Activated CD8-positive, alpha-beta memory T cell treated with anti-CD3 and anti-CD28 coated beads for 36 hours (primary cell): ENCODE data around the gene TRAF7. TPM values are rescaled to one million over a fixed set of nuclear protein-coding genes. Genes with fewer than 3 reads are reported as not detected.
"Not testable (repeated sequence)": the region's sequence is repeated elsewhere in the genome, so short reads cannot be mapped to it uniquely, and the experiment has no call there.

ENCODE experiments used
- CTCF ChIA-PET: fragments of 350-600 bp; sonication (Branson Sonifier 250); formaldehyde crosslinking; loops from one replicate; lab custom pipeline; 2021; ENCODE audit warnings: antibody characterized with exemption; lab: Charles Lee
- POLR2A ChIA-PET: fragments of 350-600 bp; sonication (Branson Sonifier 250); formaldehyde crosslinking; loops from one replicate; lab custom pipeline; 2021; ENCODE audit warnings: antibody characterized with exemption; lab: Charles Lee
- total RNA-seq, 2 experiments: library from RNA; stranded (reverse); gene quantifications; one replicate each; pipeline ENCODE4 v1.2.3, GENCODE V29; 2021

Gene TRAF7
- 100 to 1,000 TPM; 102 to 109 TPM for total RNA-seq

- POLR2A ChIA-PET: interaction anchor here (0.7 to 1.8 kb wide), 21 partner anchors 10 to 430 kb away, joined by 3 to 20 read pairs (median 5); partner anchors contain the start of genes ABCA3, ECI1, MSRB1 and PKD1
- CTCF ChIA-PET: interaction anchor here (0.5 to 6.8 kb wide), 6 partner anchors 9 to 1005 kb away, joined by 3 to 42 read pairs (median 4); no protein-coding TSS in a partner anchor
Measured at GRCh38 chr16:2155091-2155950, at the start of gene TRAF7. Gene TRAF7 (plus strand): TSS chr16:2155782. CDS start chr16:2163921, 8,139 bp downstream.

DNA sequence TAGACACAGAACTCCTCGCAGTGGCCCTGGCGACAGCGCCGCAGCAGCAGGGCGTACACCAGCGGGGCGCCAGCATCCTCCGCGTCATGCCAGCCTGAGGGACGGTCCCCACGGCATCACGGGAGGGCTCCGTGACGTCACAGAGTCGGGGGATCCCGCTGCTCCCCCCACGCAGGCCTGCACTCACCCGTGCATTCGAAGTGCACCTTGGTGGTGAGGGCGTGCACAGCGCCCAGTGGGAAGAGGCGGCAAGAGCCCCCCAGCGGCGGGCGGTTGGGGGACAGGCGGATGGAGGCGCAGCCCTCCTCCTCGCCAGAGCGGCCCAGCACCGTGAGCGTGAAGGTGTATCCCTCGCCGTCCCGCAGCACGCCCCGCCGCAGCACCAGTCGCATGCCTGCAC, 49.4 kb upstream of the TRAF7 start:
- POLR2A ChIA-PET, CTCF ChIA-PET: not testable (repeated sequence)

DNA sequence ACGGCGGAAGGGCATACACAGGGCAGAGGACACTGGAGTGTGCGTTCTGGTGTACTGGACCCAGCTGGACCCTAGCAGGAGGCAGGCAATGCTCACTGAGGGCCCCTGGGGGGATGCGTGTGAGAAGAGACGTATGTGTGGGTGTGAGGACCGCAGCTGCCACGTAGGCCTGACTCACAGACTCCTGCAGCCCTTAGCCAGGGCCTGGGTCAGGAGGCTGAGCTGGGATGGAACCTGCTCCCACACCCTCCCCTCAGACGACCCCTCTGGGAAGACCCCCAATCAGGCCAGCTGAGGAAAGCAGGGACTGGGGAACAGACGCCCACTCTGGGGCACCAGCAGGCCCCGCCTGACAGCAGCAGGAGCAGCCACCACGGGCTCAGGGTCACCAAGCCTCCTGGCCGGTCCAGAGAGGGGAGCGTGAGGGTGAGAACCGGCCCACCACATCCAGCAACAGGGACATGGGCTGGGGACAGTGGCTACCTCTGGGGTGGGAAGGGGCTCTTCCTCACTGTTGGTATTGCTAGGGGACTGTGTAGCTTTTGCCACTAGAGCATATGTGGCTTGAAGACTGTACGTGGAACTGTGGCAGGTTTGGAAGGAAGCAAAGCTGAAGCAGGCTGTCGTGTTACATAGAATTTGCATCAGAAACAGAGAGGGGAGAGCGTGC, 48.3 kb upstream of the TRAF7 start:
- POLR2A ChIA-PET, CTCF ChIA-PET: not testable (repeated sequence)

DNA sequence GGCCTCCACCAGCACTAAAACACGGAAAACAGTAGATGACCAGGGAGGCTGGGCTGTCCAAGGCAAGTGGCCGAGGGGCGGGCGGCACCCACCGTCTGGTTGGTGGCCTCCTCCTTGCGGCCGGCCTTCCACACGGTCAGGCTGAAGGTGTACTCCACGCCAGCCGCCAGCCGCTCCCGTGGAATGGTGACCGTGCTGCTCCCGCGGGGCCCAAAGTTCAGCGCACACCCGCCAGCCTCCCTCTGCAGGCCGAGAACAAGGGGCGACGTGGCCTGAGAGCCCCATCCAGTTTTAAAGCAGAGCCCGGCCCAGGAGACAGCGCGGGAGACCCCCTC, 47.8 kb upstream of the TRAF7 start:
- POLR2A ChIA-PET, CTCF ChIA-PET: not testable (repeated sequence)

DNA sequence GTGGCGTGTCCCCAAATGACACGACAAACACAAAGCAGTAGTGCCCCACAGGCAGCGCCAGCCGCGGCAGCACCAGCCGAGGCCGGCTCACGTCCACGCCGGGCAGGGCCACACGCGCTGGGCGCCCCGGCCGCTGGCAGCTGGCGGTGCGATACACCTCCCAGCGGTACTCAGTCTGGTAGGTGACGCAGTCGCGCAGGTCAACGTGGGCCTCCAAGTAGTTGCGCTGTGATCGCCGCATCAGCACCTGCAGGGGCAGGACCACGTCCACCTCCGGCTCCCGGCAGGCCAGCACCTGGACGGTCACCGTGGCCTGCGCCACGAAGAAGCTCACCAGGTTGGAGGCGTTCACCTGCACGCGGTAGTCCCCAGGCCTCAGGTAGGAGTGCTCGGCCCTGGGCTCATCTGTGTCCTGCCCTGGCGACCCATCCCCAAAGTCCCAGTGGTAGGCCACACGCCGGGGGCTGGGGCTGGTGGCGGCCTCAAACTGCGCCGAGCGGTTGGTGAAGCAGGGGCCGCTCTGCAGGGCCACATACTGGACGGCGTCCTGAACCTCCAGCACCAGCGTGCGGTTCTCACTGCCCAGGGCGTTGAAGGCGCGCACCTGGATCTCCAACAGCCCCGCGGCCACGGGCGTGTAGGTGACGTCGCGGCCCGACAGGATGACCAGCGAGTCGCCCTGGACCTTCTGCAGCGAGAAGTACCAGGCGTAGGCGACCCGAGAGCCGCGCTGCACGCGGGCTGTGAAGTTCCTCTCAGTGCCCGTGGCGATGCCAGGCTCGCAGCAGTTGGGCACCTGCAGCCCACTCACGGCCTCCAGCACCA, 46.9 kb upstream of the TRAF7 start:
- POLR2A ChIA-PET, CTCF ChIA-PET: not testable (repeated sequence)

- CTCF ChIA-PET: not testable (repeated sequence)
Measured at GRCh38 chr16:2109271-2109580, 46.4 kb upstream of the TRAF7 start.

DNA sequence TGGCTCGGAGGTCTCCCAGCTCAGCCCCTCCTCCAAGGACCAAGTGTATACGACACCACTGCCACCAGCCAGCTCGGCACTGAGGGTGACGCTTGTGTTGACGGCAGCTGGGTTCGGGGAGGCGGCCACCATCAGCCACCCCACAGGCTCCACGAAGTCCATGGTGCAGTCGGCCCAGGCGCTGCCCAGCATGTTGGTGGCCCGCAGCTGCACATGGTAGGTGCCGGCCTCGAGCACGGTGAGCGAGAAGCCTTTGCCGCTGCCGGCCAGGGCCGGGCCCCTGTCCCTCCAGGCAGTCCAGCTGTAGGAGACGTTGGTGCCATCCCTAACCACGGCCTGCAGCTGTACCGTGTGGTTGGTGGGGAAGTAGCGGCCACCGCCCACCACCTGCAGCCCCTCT, 45.7 kb upstream of the TRAF7 start:
- CTCF ChIA-PET, POLR2A ChIA-PET: not testable (repeated sequence)

More at GRCh38 chr16:2109271-2109580, 46.4 kb upstream of the TRAF7 start:
- POLR2A ChIA-PET: not testable (repeated sequence)

DNA sequence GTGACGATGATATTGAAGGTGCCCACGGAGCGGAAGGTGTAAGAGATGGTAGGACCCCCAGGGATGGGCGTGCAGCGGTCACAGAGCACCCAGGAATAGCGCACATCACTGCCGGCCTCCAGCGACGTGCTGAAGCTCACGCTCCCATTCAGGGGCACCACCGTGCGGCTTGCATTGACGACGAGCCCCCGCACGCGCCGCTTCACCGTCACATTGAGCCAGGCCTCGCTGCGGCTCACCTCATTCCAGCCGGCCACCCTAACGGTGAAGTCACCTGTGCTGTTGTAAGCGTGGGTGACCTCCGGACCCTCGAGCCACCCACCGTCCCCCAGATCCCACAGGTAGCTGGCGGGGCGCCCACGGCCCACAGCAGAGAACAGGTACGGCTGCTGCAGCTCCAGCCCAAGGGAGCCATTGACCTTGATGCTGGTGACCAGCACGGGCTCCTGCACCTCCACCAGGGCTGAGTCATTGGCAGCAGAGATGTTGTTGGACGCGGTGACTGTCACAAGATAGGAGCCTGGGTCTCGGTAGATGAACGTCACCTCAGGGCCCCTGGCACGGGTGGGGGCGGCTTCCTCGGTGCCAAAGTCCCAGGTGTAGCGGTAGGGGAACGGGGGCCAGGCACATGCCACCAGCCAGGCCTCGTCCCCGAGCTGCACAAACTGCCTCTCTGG, 45.1 kb upstream of the TRAF7 start:
- POLR2A ChIA-PET, CTCF ChIA-PET: not testable (repeated sequence)

- POLR2A ChIA-PET, CTCF ChIA-PET: not testable (repeated sequence)
Measured at GRCh38 chr16:2111009-2111353, 44.6 kb upstream of the TRAF7 start.

DNA sequence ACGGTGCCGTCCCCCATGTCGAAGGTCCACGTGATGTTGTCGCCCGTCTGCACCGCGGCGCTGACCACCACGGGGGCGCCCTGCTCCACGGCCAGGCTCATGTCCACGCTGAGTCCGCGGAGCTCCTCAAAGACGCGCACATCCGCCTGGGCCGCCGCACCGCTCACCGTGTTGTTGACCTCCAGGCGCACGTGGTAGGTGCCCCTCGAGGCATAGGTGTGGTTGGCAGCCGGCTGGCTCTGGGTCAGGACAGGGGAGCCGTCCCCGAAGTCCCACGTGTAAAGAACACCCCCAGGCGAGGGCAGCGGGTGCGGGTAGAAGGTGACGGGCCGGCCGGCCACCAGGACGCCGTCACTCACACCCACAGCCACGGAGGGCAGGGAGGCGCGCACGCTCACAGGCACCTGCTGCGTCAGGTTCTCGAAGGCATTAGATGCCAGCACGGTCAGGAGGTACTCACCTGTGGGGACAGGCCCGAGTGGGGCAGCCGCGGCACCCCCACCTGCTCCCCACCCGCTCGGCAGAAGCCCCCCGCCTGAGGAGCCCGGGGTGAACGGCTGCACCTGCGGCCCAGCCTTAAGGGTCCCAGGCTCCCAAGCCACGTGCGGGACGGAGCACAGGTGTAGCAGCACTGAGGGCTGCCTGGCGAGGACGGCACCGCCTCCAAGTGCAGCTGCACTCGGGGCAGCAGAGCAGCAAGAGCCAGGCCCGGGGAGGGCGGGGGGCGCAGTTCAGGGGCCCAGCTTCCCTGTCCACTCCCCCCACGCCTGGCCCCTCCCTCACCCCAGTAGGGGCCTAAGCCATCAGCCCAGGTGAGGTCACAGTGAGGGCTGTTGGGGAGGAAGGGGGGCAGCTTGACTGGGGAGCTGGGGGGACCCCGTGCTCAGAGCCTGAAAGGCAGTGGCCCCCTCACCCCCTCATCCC, 43.9 kb upstream of the TRAF7 start:
- POLR2A ChIA-PET, CTCF ChIA-PET: not testable (repeated sequence)

DNA sequence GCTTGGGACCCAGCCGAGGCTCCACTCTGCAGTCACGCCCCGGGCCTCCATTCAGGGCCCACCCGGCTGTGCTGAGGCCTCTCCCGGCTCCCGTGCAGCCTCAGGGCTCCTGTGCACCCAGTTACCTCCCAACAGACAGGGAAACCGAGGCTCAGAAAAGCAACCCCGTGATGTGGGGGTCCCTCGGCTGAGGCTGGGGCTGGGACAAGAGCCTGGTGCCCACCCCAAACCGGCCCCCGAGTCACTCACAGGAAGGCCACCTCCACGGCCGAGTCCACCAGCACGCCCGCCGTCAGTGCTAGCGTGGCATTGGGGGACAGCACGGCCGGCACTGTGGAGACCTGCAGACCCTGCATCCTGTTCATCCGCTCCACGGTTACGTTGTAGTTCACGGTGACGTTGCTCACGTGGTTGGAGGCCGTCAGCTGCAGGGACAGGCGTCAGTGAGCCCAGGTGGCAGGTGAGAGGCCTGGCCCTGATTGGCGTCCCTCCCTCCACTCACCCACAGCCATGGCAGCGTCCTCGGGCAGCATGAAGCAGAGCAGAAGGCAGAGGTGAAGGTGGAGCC, 43.0 kb upstream of the TRAF7 start:
- POLR2A ChIA-PET, CTCF ChIA-PET: not testable (repeated sequence)

GRCh38 chr16:2114225-2114624, 41.4 kb upstream of the TRAF7 start:
- CTCF ChIA-PET, POLR2A ChIA-PET: not testable (repeated sequence)

DNA sequence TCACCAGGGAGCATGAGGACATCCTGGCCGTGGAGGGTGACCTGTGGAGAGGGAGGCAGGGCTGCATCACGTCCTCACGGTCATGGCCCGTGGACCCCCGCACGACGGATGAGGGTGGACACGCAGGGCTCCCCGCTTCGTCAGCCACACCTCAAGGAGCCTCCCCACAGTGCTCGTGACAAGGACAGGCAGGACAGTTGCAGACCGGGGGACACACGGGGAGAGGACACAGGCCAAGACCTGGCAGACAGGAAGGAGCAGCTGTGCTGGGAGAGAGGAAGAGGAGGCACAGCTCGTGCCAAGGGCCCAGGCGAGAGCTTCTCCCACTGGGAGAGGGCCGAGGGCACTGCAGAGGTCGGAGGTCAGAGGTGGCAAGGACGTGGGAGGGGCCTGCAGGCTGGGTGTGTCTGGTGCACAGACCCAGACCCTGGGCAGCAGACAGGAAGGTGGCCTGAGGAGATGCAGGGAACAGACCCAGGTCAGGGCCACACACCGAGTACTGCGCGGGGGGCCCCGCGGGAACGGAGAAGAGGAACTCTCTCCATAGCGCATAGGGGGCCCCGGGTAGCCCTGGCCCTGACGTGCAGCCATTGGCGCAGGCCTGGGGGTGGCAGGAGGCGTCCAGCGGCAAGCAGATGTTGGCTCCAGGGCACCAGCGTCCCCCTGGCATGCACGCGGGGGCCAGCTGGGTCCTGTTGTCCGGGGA, 40.5 kb upstream of the TRAF7 start:
- CTCF ChIA-PET, POLR2A ChIA-PET: not testable (repeated sequence)

GRCh38 chr16:2115591-2115973, 40.0 kb upstream of the TRAF7 start:
- CTCF ChIA-PET: no interaction called here
- POLR2A ChIA-PET: no interaction called here

- CTCF ChIA-PET, POLR2A ChIA-PET: not testable (repeated sequence)
Measured at GRCh38 chr16:2116428-2116827, 39.2 kb upstream of the TRAF7 start.

DNA sequence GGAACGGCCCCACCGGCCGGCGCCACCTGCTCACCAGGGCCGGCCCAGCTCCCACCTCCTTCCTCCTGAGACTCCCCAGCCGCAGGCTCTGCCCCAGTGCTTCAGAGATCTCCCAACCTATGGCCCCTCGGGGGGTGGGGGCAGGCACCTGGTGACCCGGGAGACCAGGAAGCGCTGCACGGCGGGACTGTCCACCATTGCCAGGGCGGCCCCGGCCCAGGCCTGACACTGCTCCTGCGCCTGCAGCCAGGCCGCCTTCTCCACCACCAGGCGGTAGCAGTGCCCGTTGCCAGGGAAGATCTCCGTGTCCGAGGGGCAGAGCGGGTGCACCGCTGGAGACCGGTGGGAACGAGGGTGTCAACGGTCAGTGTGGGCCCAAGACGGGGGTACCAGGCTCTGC, 38.2 kb upstream of the TRAF7 start:
- POLR2A ChIA-PET, CTCF ChIA-PET: not testable (repeated sequence)

DNA sequence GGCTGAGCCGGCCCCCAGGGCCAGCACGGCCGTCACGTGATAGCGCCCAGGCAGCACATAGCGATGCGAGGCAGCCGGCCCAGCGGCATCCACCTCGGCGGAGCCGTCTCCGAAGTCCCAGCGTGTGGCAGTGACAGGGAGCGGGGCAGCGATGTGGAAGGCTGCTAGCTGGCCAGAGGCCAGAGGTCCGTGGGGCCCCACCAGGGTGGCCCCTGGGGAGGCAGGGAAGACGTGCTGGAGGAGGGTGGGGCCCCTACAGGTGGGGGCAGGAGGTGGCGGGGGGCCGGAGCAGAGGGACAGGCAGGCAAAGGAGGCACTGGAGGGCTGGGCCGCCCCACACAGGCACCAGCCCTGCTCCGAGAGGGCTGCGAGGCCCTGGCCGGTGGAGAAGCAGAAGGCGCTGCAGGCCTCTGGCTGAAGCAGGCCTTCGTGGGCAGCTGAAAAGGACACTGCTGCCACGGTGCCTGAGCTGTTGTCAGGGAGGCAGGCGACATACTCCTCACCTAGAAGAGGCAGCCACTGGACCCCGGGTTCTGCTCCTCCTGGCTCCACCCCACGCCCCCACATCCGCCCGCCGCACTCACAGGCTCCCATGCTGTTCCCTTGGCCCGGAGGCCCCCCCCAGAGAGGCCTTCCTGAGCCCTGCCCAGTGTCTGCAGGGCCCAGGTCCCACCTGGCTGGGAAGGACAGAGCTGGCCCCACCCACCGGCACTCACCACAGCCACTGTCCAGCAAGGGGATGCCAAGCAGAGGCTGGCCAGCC, 37.4 kb upstream of the TRAF7 start:
- POLR2A ChIA-PET, CTCF ChIA-PET: not testable (repeated sequence)
